OCI-LY3 (cell line): ENCODE data around the gene BRD8.

ENCODE experiments used
- CTCF ChIP-seq: fragments of 200-600, 300-600 bp; sonication (generic); IDR thresholded peaks from 2 replicates; pipeline ENCODE4 v1.5.1; 2014; ENCODE audit warnings: antibody characterized with exemption, low read length, low read depth
- EZH2phosphoT487 ChIP-seq: fragments of 200-600 bp; shearing (Covaris generic); IDR thresholded peaks from 2 replicates; pipeline ENCODE4 v1.6.1; 2018; ENCODE audit warnings: antibody characterized with exemption, mixed run types, low read depth

DNA sequence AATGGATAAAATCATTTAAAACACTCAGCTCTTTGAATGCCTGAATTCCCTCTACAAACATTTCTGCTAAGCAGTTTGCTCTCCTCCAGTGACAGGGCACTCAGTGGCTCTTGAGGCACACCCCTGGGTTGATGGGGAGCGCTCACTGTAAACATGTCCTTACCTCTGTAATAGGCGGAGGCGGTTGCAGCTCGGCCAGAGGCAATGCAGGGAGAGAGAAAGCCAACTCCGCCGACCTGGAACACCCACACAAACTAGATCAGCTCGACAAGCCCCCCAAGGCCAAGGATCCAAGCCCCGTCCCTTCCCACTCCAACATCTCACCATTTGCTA is 34.4 kb upstream of the BRD8 start:
- TF ChIP-seq CTCF (no peak), EZH2phosphoT487 (no peak)
